GM12878 (cell line): Measurements from ENCODE around the gene RBPJ. TPM values are rescaled to one million over a fixed set of nuclear protein-coding genes. Genes with fewer than 3 reads are reported as not detected.

Source experiments
- ATAC-seq: fragments of 200-7000 bp; cut with Tn5 transposase; 3 replicates; pipeline ENCODE4 v1.9.1; 2020; ENCODE audit warnings: mild to moderate bottlenecking, moderate library complexity
- BruUV-seq: library from RNA; stranded (reverse); fragments of 400-500 nt; replicated peaks from 2 replicates; lab custom pipeline; 2021; lab: Mats Ljungman, UMichigan
- CTCF ChIA-PET: fragments of 300-600 bp; sonication (Branson Sonifier 250); formaldehyde crosslinking; extraction: SDS; loops from one replicate; lab custom pipeline; 2021; ENCODE audit warnings: inconsistent platforms; lab: Yijun Ruan, JAX
- POLR2A ChIA-PET: fragments of 350-600 bp; formaldehyde crosslinking; extraction: SDS; loops from one replicate; lab custom pipeline; 2021; ENCODE audit warnings: inconsistent platforms; lab: Charles Lee
- RAD21 ChIA-PET: fragments of 300-600 bp; sonication (Branson Sonifier 250); formaldehyde crosslinking; loops from one replicate; lab custom pipeline; 2023; ENCODE audit warnings: antibody characterized with exemption; ENCODE audit not compliant: unreplicated experiment; lab: Charles Lee
- SMC1A ChIA-PET: fragments of 300-600 bp; sonication (Branson Sonifier 250); formaldehyde crosslinking; loops from one replicate; lab custom pipeline; 2023; ENCODE audit not compliant: unreplicated experiment, uncharacterized antibody; lab: Charles Lee
- DNase-seq: peaks from one replicate; pipeline ENCODE4 v3.0.0-alpha.2; 2011; ENCODE audit warnings: low read depth, low spot score
- FAIRE-seq: peaks from 3 replicates; lab custom pipeline; 2011; peaks lifted over from hg19 to GRCh38; lab: Jason Lieb, UNC
- H2AFZ ChIP-seq: 2 replicates; pipeline ENCODE4 v1.6.0; 2011; ENCODE audit warnings: low read depth, low read length, control low read depth; ENCODE audit not compliant: control insufficient read depth
- H3K27ac ChIP-seq: 2 replicates; pipeline ENCODE4 v1.5.1; 2011; ENCODE audit warnings: control low read depth; ENCODE audit not compliant: control insufficient read depth, insufficient read depth
- H3K27me3 ChIP-seq, 2 experiments: replicated peaks in 1 of 2; 2 replicates each; pipeline versions ENCODE4 v1.6.0 to v1.6.1; 2011; ENCODE audit warnings: low read length in 1 of 2; ENCODE audit not compliant: control insufficient read depth in 2 of 2, insufficient read depth in 2 of 2
- H3K36me3 ChIP-seq, 2 experiments: 2 replicates each; pipeline ENCODE4 v1.5.1; 2011; ENCODE audit warnings: low read length in 1 of 2; ENCODE audit not compliant: control insufficient read depth in 2 of 2, insufficient read depth in 2 of 2
- H3K4me1 ChIP-seq: 2 replicates; pipeline ENCODE4 v1.6.1; 2011; ENCODE audit warnings: mild to moderate bottlenecking, low read length, moderate library complexity, mixed read lengths; ENCODE audit not compliant: control insufficient read depth, insufficient read depth
- H3K4me2 ChIP-seq: 2 replicates; pipeline ENCODE4 v1.6.0; 2011; ENCODE audit warnings: control low read depth; ENCODE audit not compliant: control insufficient read depth, insufficient read depth
- H3K4me3 ChIP-seq: fragments of 200-600 bp; sonication (generic); 2 replicates; pipeline ENCODE4 v1.5.1; 2016
- H3K79me2 ChIP-seq: 2 replicates; pipeline ENCODE4 v1.6.0; 2011; ENCODE audit warnings: low read length; ENCODE audit not compliant: control insufficient read depth, insufficient read depth
- H3K9ac ChIP-seq: 2 replicates; pipeline ENCODE4 v1.8.0; 2011; ENCODE audit warnings: low read length, control low read depth, mixed read lengths; ENCODE audit not compliant: control insufficient read depth, insufficient read depth
- H3K9me3 ChIP-seq: replicated peaks from 3 replicates; pipeline ENCODE4 v1.5.1; 2011; ENCODE audit warnings: mild to moderate bottlenecking, low read length; ENCODE audit not compliant: control insufficient read depth, insufficient read depth
- H4K20me1 ChIP-seq: 2 replicates; pipeline ENCODE4 v1.6.0; 2011; ENCODE audit not compliant: control insufficient read depth, insufficient read depth
- CTCF ChIP-seq, 3 experiments: IDR thresholded peaks in 2 of 3; conservative IDR thresholded peaks in 1 of 3; 2 replicates each; pipeline ENCODE4 v1.5.1; 2011; ENCODE audit warnings: low read depth in 3 of 3, low read length in 3 of 3, mild to moderate bottlenecking in 3 of 3, control low read depth in 2 of 3, moderate library complexity in 2 of 3, inconsistent platforms in 1 of 3, mixed read lengths in 1 of 3; ENCODE audit not compliant: control insufficient read depth in 2 of 3, insufficient read depth in 1 of 3; ENCODE audit errors: extremely low read depth in 1 of 3
- ELK1 ChIP-seq: IDR thresholded peaks from 2 replicates; pipeline ENCODE4 v1.6.1; 2012; ENCODE audit warnings: low read depth, low read length, improper control_type of control experiment
- FOXK2 ChIP-seq: fragments of 450-650 bp; IDR thresholded peaks from 2 replicates; pipeline ENCODE4 v1.6.1; 2017; ENCODE audit warnings: mild to moderate bottlenecking, moderate library complexity
- GATAD2B ChIP-seq: fragments of 450-650 bp; conservative IDR thresholded peaks from 2 replicates; pipeline ENCODE4 v1.6.1; 2017; ENCODE audit warnings: low read depth, mild to moderate bottlenecking, moderate library complexity
- HDAC6 ChIP-seq: fragments of 200-600 bp; sonication (generic); IDR thresholded peaks from one replicate; pipeline ENCODE4 v1.8.0; 2017; ENCODE audit warnings: antibody characterized with exemption; ENCODE audit not compliant: unreplicated experiment
- IKZF1 ChIP-seq: fragments of 450-650 bp; conservative IDR thresholded peaks from 2 replicates; pipeline ENCODE4 v1.6.1; 2017; ENCODE audit warnings: antibody characterized with exemption, mild to moderate bottlenecking
- MEF2A ChIP-seq: IDR thresholded peaks from 2 replicates; pipeline ENCODE4 v1.6.1; 2011; ENCODE audit warnings: low read depth, mild to moderate bottlenecking, low read length, moderate library complexity; ENCODE audit not compliant: insufficient read depth
- NKRF ChIP-seq: fragments of 450-650 bp; conservative IDR thresholded peaks from 2 replicates; pipeline ENCODE4 v1.6.1; 2017; ENCODE audit warnings: mild to moderate bottlenecking, moderate library complexity
- RUNX3 ChIP-seq: IDR thresholded peaks from 2 replicates; pipeline ENCODE4 v1.6.1; 2012; ENCODE audit warnings: low read length, inconsistent platforms
- TCF12 ChIP-seq: IDR thresholded peaks from 2 replicates; pipeline ENCODE4 v1.6.1; 2011; ENCODE audit warnings: low read depth, mild to moderate bottlenecking, low read length
- YY1 ChIP-seq: IDR thresholded peaks from 2 replicates; pipeline ENCODE4 v1.6.1; 2011; ENCODE audit warnings: low read depth, mild to moderate bottlenecking, low read length
- ZNF687 ChIP-seq: fragments of 450-650 bp; IDR thresholded peaks from 2 replicates; pipeline ENCODE4 v1.6.1; 2017; ENCODE audit warnings: mild to moderate bottlenecking, moderate library complexity
- ZSCAN29 ChIP-seq: fragments of 450-650 bp; IDR thresholded peaks from 2 replicates; pipeline ENCODE4 v1.6.1; 2017; ENCODE audit warnings: mild to moderate bottlenecking, moderate library complexity
- WGBS: methylation state at CpG from one replicate; pipeline ENCODE4 v1.1.6; 2016; ENCODE audit warnings: low lambda C conversion rate; ENCODE audit not compliant: insufficient replicate concordance, insufficient coverage; ENCODE audit errors: missing lambda C conversion rate; 5-methylcytosine and 5-hydroxymethylcytosine counted together
- in situ Hi-C: fragments of 300-500 bp; cut with MboI; formaldehyde crosslinking; loops from 9 replicates; pipeline ENCODE4 v1.14.3; 2018; ENCODE audit warnings: mixed read lengths
- intact Hi-C: fragments of 100-400 bp; cut with micrococcal nuclease; formaldehyde crosslinking; loops from one replicate; pipeline ENCODE4 v1.14.2; 2022; ENCODE audit not compliant: unreplicated experiment
- polyA plus RNA-seq, 11 experiments: library from polyadenylated mRNA; depleted of rRNA in 4 of 11; unstranded in 6 of 11; stranded (reverse) in 5 of 11; fragments of >200 nt; fragmentation: Nextera tagmentation in 4 of 11; fragmentation: Illumina TruSeq in 1 of 11; extraction: Ambion mirVana in 4 of 11; extraction: Trizol in 1 of 11; gene quantifications; 1 replicate in 1 of 11; 2 replicates in 10 of 11; pipeline versions ENCODE4 v1.2.1 to v1.2.3, GENCODE V29; 2011 to 2016; ENCODE audit warnings: inconsistent platforms in 2 of 11, missing spikeins in 2 of 11, low read depth in 1 of 11
- total RNA-seq, 4 experiments: library from RNA; depleted of rRNA in 3 of 4; stranded (reverse); fragments of >200 nt in 3 of 4; fragmentation: Illumina TruSeq in 1 of 4; extraction: Trizol in 1 of 4; gene quantifications; 2 replicates each; pipeline versions ENCODE4 v1.2.1 to v1.2.3, GENCODE V29; 2013 to 2021

The RBPJ gene
- total and polyA plus RNA-seq, 10 of the 15 experiments (the other 5 are each of a cell fraction or from before 2014, with no cell fraction given), result 24.5 to 87.6 (median 41.6) TPM

GRCh38 chr4:26425953-26426352, 105.1 kb downstream of the RBPJ start (continued):
- no peak for TF ChIP-seq ELK1
- TF ChIP-seq NKRF, result no peak
- TF ChIP-seq GATAD2B, result no peak
- no peak for TF ChIP-seq YY1
- TF ChIP-seq MEF2A, result no peak

- ATAC-seq (no peak), FAIRE-seq (no peak), DNase-seq (no peak)
- ChIA-PET CTCF (interaction anchor here (1.0 to 1.4 kb wide), 3 partner anchors 11 to 32 kb away, joined by 3 to 4 read pairs (median 3); no protein-coding TSS in a partner anchor), SMC1A (no interaction called here), RAD21 (interaction anchor here (1.5 kb wide), 1 partner anchor 365 kb away, joined by 3 read pairs; no protein-coding TSS in a partner anchor), POLR2A (no interaction called here)
- Histone ChIP-seq H2AFZ (no peak overlapping the region), H3K27me3 (no peaks in the 10 kb centered on the region), H3K27ac (no peak overlapping the region), H3K4me1 (no peaks in the 10 kb centered on the region), H3K79me2 (no peaks in the 10 kb centered on the region), H4K20me1 (no peaks in the 10 kb centered on the region), H3K36me3 (peaks cover 6 to 12% of the 10 kb centered on the region in 2 experiments), H3K4me3 (no peak overlapping the region), H3K9ac (no peak overlapping the region), H3K9me3 (no peaks in the 10 kb centered on the region), H3K4me2 (no peak overlapping the region)
- intact Hi-C loops (no loop called here), in situ Hi-C loops (no loop called here)
- no TSS peak for BruUV-seq
- 97% methylated on average over 4 of the region's 4 CpGs for WGBS
- TF ChIP-seq RUNX3 (no peak), CTCF (IDR thresholded peaks at IDR 0.05 in 2 of 3, conservative IDR thresholded peaks at IDR 0.05 in 1 of 3; ENCODE audit: control insufficient read depth in 2 of 3, extremely low read depth in 1 of 3, insufficient read depth in 1 of 3, low read depth in 3 of 3, low read length in 3 of 3) (no peak), IKZF1 (no peak), ZNF687 (no peak), ZSCAN29 (no peak), FOXK2 (no peak), TCF12 (no peak), HDAC6 (no peak)
Measured at GRCh38 chr4:26426892-26427291, 106.1 kb downstream of the RBPJ start.
